ENCODE results near the gene MDFI. TPM values are rescaled to one million over a fixed set of nuclear protein-coding genes. Genes with fewer than 3 reads are reported as not detected.

Gene MDFI
- total RNA-seq, 2 experiments from 2014 or later, result not detected

DNA sequence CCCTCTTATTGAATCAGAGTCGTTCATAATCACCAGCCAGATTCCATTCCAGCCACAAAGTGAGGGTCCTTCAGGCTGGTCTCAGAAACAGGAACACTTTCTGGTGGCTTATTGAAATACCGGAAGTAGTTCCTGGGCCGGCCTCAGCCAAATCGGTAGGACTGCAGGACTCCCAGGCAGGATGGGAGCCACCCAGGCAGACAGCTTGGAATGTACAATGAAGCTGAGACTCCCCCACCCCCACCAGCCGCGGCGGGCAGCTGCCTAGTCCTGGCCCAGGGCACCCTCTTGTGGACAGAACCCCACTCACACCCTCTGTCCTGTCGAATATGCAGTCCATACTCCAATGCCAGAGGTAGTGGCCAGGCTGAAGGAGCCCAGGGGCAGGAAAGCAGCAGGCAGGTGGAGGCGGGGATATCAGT is 43.8 kb downstream of the MDFI start:
- no peaks in the 10 kb centered on the region for H3K9me3 Mint-ChIP-seq
- peaks cover 10% of the 10 kb centered on the region for H3K4me1 Mint-ChIP-seq (ENCODE audit: low read depth)
- intact Hi-C loops (cut with micrococcal nuclease), result loop anchor here (1.0 to 5.0 kb wide), 3 partner anchors 255 to 375 kb away; no protein-coding TSS in a partner anchor
- ChIA-PET POLR2A (no interaction called here), CTCF (interaction anchor here (0.6 to 4.8 kb wide), 10 partner anchors 8 to 314 kb away, joined by 3 to 44 read pairs (median 4); no protein-coding TSS in a partner anchor)
- no peak overlapping the region for H3K27ac Mint-ChIP-seq
- H3K27me3 Mint-ChIP-seq, result no peaks in the 10 kb centered on the region
- peak; percentile 85 for DNase-seq
- H3K36me3 Mint-ChIP-seq, result no peaks in the 10 kb centered on the region
- peak overlapping the region; percentile 12 for H3K4me3 Mint-ChIP-seq

- POLR2A ChIA-PET, result no interaction called here
- Mint-ChIP-seq H3K27ac (peak overlapping the region; percentile 75), H3K27me3 (no peaks in the 10 kb centered on the region), H3K9me3 (no peaks in the 10 kb centered on the region), H3K4me1 (ENCODE audit: low read depth) (peaks cover 10% of the 10 kb centered on the region), H3K36me3 (no peaks in the 10 kb centered on the region), H3K4me3 (peak overlapping the region; percentile 70)
- intact Hi-C loops (cut with micrococcal nuclease), result loop anchor here (1.0 to 5.0 kb wide), 5 partner anchors 79 to 375 kb away; no protein-coding TSS in a partner anchor
- CTCF ChIA-PET, result interaction anchor here (0.6 to 4.8 kb wide), 43 partner anchors 7 to 360 kb away, joined by 3 to 90 read pairs (median 4); partner anchors contain the start of gene TFEB
- peak; percentile 18 for DNase-seq
Measured at GRCh38 chr6:41682497-41683272, 44.4 kb downstream of the MDFI start.

DNA sequence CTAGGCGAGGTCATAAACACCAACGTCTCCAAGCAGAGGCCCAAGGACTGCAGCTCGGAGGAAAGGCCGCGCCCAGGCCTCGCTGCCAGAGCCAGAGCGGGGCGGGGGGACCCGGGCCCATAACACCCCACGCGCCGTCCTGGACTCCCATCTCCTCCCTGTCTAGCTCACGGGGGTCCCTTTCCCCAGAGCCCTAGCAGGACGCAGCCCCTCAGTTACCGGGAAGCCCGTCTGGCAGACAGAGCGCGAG is 44.9 kb downstream of the MDFI start:
- ChIA-PET CTCF (interaction anchor here (0.6 to 3.8 kb wide), 39 partner anchors 8 to 360 kb away, joined by 3 to 90 read pairs (median 4); partner anchors contain the start of gene TFEB), POLR2A (no interaction called here)
- intact Hi-C loops (cut with micrococcal nuclease), result loop anchor here (1.0 to 5.0 kb wide), 4 partner anchors 80 to 376 kb away; no protein-coding TSS in a partner anchor
- no peak for DNase-seq
- no peaks in the 10 kb centered on the region for H3K36me3 Mint-ChIP-seq
- H3K27ac Mint-ChIP-seq, result peak overlapping the region; percentile 75
- H3K4me3 Mint-ChIP-seq, result peak overlapping the region; percentile 70
- peaks cover 10% of the 10 kb centered on the region for H3K4me1 Mint-ChIP-seq (ENCODE audit: low read depth)
- H3K9me3 Mint-ChIP-seq, result no peaks in the 10 kb centered on the region
- no peaks in the 10 kb centered on the region for H3K27me3 Mint-ChIP-seq

- H3K27ac Mint-ChIP-seq, result peak overlapping the region; percentile 75
- peak overlapping the region; percentile 70 for H3K4me3 Mint-ChIP-seq
- ChIA-PET POLR2A (no interaction called here), CTCF (interaction anchor here (0.6 to 3.8 kb wide), 41 partner anchors 9 to 359 kb away, joined by 3 to 90 read pairs (median 4); partner anchors contain the start of gene TFEB)
- intact Hi-C loops (cut with micrococcal nuclease), result loop anchor here (1.0 to 5.0 kb wide), 4 partner anchors 80 to 376 kb away; no protein-coding TSS in a partner anchor
- no peaks in the 10 kb centered on the region for H3K36me3 Mint-ChIP-seq
- DNase-seq, result peak; percentile 84
- no peaks in the 10 kb centered on the region for H3K9me3 Mint-ChIP-seq
- H3K4me1 Mint-ChIP-seq (ENCODE audit: low read depth), result peaks cover 10% of the 10 kb centered on the region
- no peaks in the 10 kb centered on the region for H3K27me3 Mint-ChIP-seq
Measured at GRCh38 chr6:41683523-41684310, 45.4 kb downstream of the MDFI start.

- intact Hi-C loops (cut with micrococcal nuclease), result loop anchor here (5.0 kb wide), 2 partner anchors 257 to 377 kb away; no protein-coding TSS in a partner anchor
- DNase-seq, result no peak
- no peaks in the 10 kb centered on the region for H3K9me3 Mint-ChIP-seq
- no peak overlapping the region for H3K4me3 Mint-ChIP-seq
- H3K27ac Mint-ChIP-seq, result no peak overlapping the region
- peaks cover 2% of the 10 kb centered on the region for H3K36me3 Mint-ChIP-seq
- POLR2A ChIA-PET, result no interaction called here
- CTCF ChIA-PET, result interaction anchor here (1.0 to 3.8 kb wide), 19 partner anchors 9 to 346 kb away, joined by 3 to 90 read pairs (median 5); partner anchors contain the start of gene TFEB
- H3K4me1 Mint-ChIP-seq (ENCODE audit: low read depth), result peaks cover 12% of the 10 kb centered on the region
- no peaks in the 10 kb centered on the region for H3K27me3 Mint-ChIP-seq
Measured at GRCh38 chr6:41684311-41685180, 46.3 kb downstream of the MDFI start.

DNA sequence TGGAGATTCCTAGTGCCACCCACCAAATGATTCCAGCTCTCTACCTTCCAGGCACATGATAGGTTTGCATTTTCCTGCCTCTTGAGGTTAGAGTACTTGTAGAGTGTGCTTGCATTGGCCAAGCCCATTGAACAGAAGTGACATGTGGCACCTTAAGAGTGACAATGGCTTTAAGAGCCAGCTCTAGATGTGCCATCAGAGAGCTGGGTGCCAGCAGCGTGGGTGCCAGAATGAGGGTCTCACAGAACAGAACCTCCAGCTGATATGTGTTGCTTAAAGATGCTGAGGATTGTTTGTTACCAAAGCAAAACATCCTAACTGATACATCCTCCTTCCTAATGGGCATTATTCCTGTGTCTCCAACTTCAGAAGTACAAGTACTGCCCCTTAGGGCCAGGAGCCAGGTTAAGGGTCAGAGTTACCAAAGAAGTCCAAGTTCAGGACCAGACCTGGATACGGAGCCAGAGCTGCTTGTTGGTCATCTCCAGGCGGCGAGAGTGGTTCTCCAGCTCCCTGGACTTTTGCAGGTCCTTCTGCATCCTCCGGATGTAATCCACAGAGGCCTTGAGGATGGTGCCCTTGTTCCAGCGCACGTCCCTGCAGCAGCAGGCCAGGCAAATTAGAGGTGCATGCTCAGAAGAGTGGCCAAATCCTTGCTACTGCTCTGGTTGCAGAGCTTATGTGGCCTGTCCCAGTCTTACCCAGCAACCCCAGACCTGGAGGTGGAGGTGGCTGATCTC is 47.5 kb downstream of the MDFI start:
- no peak for DNase-seq
- ChIA-PET POLR2A (no interaction called here), CTCF (interaction anchor here (0.7 to 3.8 kb wide), 6 partner anchors 8 to 317 kb away, joined by 3 to 90 read pairs (median 16); no protein-coding TSS in a partner anchor)
- Mint-ChIP-seq H3K4me1 (ENCODE audit: low read depth) (peaks cover 12% of the 10 kb centered on the region), H3K4me3 (no peak overlapping the region), H3K27ac (no peak overlapping the region), H3K9me3 (no peaks in the 10 kb centered on the region), H3K36me3 (peaks cover 2% of the 10 kb centered on the region), H3K27me3 (no peaks in the 10 kb centered on the region)
- intact Hi-C loops (cut with micrococcal nuclease), result no loop called here

- Mint-ChIP-seq H3K4me3 (no peak overlapping the region), H3K4me1 (ENCODE audit: low read depth) (peaks cover 8% of the 10 kb centered on the region), H3K9me3 (no peaks in the 10 kb centered on the region), H3K36me3 (peaks cover 2% of the 10 kb centered on the region), H3K27me3 (no peaks in the 10 kb centered on the region), H3K27ac (no peak overlapping the region)
- intact Hi-C loops (cut with micrococcal nuclease), result no loop called here
- ChIA-PET POLR2A (no interaction called here), CTCF (interaction anchor here (1.1 to 2.3 kb wide), 2 partner anchors 85 to 100 kb away, joined by 3 to 10 read pairs; partner anchors contain the start of gene TOMM6)
- no peak for DNase-seq
Measured at GRCh38 chr6:41687501-41688175, 49.4 kb downstream of the MDFI start.

GRCh38 chr6:41688256-41688965 is 50.1 kb downstream of the MDFI start:
- Mint-ChIP-seq H3K9me3 (no peaks in the 10 kb centered on the region), H3K27me3 (no peaks in the 10 kb centered on the region), H3K4me1 (ENCODE audit: low read depth) (peaks cover 6% of the 10 kb centered on the region), H3K4me3 (no peak overlapping the region), H3K27ac (no peak overlapping the region), H3K36me3 (peaks cover 2% of the 10 kb centered on the region)
- no peak for DNase-seq
- intact Hi-C loops (cut with micrococcal nuclease), result no loop called here
- POLR2A ChIA-PET, result no interaction called here
- CTCF ChIA-PET, result interaction anchor here (1.1 to 2.3 kb wide), 3 partner anchors 9 to 99 kb away, joined by 3 to 10 read pairs (median 4); partner anchors contain the start of gene TOMM6

DNA sequence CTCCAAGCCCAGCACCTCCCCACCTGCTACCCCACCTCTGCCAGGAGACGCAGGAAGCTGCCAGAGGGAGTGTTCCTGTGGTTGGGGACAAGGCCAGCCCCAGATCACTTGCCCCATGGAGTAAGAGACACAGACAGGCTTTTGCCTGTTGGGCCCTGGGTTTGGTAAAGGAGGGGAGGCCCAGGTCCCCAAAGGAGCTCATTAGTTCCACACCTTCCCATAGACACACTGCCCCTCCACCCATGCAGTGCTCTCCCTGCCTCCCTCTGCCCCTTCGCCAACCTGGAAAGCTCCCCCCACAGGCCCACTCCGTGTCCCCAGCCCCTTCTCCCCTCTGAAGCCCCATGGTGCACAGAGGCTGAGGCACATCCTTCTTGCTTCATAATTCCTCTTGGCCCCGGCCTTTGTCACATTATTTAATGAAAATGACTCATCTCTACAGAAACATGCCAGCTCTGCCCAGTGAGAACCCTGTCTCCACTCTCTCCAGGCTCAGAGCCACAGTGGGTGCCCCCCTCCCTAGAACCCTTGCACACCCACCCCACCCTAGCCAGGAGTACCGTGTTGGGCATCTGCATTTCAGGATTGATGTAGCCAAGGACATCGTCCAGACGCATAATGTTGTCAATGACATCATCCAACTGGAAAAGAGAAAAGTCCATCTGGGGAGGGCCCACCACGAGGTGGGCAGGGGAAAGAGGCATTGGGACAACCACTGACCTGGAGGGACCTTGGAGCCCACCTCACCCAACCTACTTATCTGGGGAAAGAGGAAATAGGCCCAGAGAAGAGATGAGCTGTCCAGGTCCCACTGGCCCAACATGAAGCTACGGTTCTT is 51.1 kb downstream of the MDFI start:
- DNase-seq, result no peak
- H3K4me1 Mint-ChIP-seq (ENCODE audit: low read depth), result peaks cover 2% of the 10 kb centered on the region
- no peaks in the 10 kb centered on the region for H3K27me3 Mint-ChIP-seq
- peaks cover 2% of the 10 kb centered on the region for H3K36me3 Mint-ChIP-seq
- POLR2A ChIA-PET, result no interaction called here
- no peaks in the 10 kb centered on the region for H3K9me3 Mint-ChIP-seq
- H3K27ac Mint-ChIP-seq, result no peak overlapping the region
- CTCF ChIA-PET, result interaction anchor here (0.7 to 2.3 kb wide), 6 partner anchors 8 to 98 kb away, joined by 3 to 10 read pairs (median 4); partner anchors contain the start of gene TOMM6
- H3K4me3 Mint-ChIP-seq, result no peak overlapping the region
- intact Hi-C loops (cut with micrococcal nuclease), result no loop called here
